Activated CD4-positive, alpha-beta memory T cell treated with anti-CD3 and anti-CD28 coated beads, Interleukin-2, amount 10 ng/mL, durations not matched to agents 7 days and 5 days (primary cell): ENCODE measurements around the gene TEF. TPM values are rescaled to one million over a fixed set of nuclear protein-coding genes. Genes with fewer than 3 reads are reported as not detected.
"Not testable (repeated sequence)": the region's sequence is repeated elsewhere in the genome, so short reads cannot be mapped to it uniquely, and the experiment has no call there.

Experiments used
- CTCF ChIA-PET: fragments of 350-600 bp; sonication (Branson Sonifier 250); formaldehyde crosslinking; loops from one replicate; lab custom pipeline; 2021; ENCODE audit warnings: antibody characterized with exemption, inconsistent platforms; lab: Charles Lee
- POLR2A ChIA-PET: fragments of 350-600 bp; sonication (Branson Sonifier 250); formaldehyde crosslinking; loops from one replicate; lab custom pipeline; 2021; ENCODE audit warnings: antibody characterized with exemption; lab: Charles Lee
- DNase-seq: peaks from one replicate; pipeline ENCODE4 v3.0.0-alpha.2; 2020
- H3K27ac Mint-ChIP-seq: one replicate; pipeline ENCODE4 v1.8.0; 2021; ENCODE audit warnings: mild to moderate bottlenecking, mixed read lengths
- H3K27me3 Mint-ChIP-seq: one replicate; pipeline ENCODE4 v1.8.0; 2021; ENCODE audit warnings: mixed read lengths
- H3K36me3 Mint-ChIP-seq: one replicate; pipeline ENCODE4 v1.8.0; 2021; ENCODE audit warnings: low read depth, mixed read lengths
- H3K4me1 Mint-ChIP-seq: one replicate; pipeline ENCODE4 v1.8.0; 2021; ENCODE audit warnings: mixed read lengths
- H3K4me3 Mint-ChIP-seq: one replicate; pipeline ENCODE4 v1.8.0; 2021; ENCODE audit warnings: mild to moderate bottlenecking, mixed read lengths
- H3K9me3 Mint-ChIP-seq: one replicate; pipeline ENCODE4 v1.8.0; 2021; ENCODE audit warnings: mixed read lengths
- total RNA-seq, 2 experiments: library from RNA; stranded (reverse); gene quantifications; one replicate each; pipeline ENCODE4 v1.2.3, GENCODE V29; 2021

Gene TEF
- total RNA-seq, 2 experiments from 2014 or later: 2.3 to 3.3 TPM

GRCh38 chr22:41417622-41418390 is 36.1 kb downstream of the TEF start:
- ChIA-PET CTCF (interaction anchor here (1.0 to 2.0 kb wide), 2 partner anchors 14 to 51 kb away, joined by 3 to 6 read pairs; partner anchors contain the start of genes ACO2 and PHF5A), POLR2A (interaction anchor here (0.7 to 3.6 kb wide), 4 partner anchors 28 to 466 kb away, joined by 3 to 20 read pairs (median 13); partner anchors contain the start of genes ACO2, PHF5A and TOB2)
- H3K27me3 Mint-ChIP-seq: no peaks in the 10 kb centered on the region
- no peaks in the 10 kb centered on the region for H3K9me3 Mint-ChIP-seq
- no peak for DNase-seq
- H3K27ac Mint-ChIP-seq: no peak overlapping the region
- H3K4me3 Mint-ChIP-seq: no peak overlapping the region
- H3K4me1 Mint-ChIP-seq: peaks cover 15% of the 10 kb centered on the region
- H3K36me3 Mint-ChIP-seq: peaks cover 10% of the 10 kb centered on the region

GRCh38 chr22:41418717-41419116 is 37.0 kb downstream of the TEF start:
- ChIA-PET CTCF (interaction anchor here (1.0 to 2.0 kb wide), 2 partner anchors 15 to 50 kb away, joined by 3 to 6 read pairs; partner anchors contain the start of genes ACO2 and PHF5A), POLR2A (interaction anchor here (0.7 to 3.6 kb wide), 5 partner anchors 19 to 467 kb away, joined by 3 to 20 read pairs (median 11); partner anchors contain the start of genes ACO2, PHF5A and TOB2)
- Mint-ChIP-seq H3K27ac (no peak overlapping the region), H3K9me3 (no peaks in the 10 kb centered on the region), H3K4me1 (peaks cover 15% of the 10 kb centered on the region), H3K27me3 (no peaks in the 10 kb centered on the region), H3K4me3 (no peak overlapping the region), H3K36me3 (peaks cover 8% of the 10 kb centered on the region)
- DNase-seq: no peak

- peaks cover 26% of the 10 kb centered on the region for H3K36me3 Mint-ChIP-seq
Observed at GRCh38 chr22:41425660-41426365, 44.1 kb downstream of the TEF start.

DNA sequence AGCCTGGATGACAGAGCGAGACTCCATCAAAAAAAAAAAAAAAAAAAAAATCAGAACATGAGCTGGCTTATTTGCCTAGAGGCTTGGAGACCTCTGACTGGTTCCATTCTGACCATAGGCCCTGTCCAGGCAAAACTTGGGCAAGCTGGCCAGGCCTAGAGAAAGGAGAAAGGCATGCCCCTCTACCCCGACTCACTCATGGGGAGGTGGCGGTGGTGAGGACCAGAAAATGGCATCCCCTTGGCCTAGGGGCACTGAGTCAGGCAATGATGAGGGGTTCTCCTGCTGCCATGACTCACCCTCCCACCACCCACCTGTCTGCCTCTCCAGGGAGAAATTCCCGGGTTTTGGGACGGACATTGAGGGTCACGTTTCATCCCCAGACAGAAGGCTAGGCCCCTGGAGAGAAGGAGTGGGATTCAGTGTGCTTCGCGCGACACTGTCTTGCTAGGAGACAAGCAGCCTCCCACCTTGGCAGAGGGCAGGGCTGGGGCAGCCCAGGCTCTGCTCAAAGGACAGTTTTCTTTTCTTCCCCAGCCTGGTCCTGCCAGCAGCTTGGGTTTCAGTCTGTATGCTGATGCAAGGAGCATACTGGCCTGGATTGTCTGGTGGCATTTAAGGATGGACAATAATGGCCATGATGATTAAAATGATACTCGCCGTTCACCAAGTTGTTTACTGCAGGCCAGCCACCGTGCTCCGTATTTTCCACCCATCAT is 47.6 kb downstream of the TEF start:
- ChIA-PET CTCF (interaction anchor here (0.7 kb wide), 1 partner anchor 11 kb away, joined by 3 read pairs; no protein-coding TSS in a partner anchor), POLR2A (interaction anchor here (2.0 to 5.8 kb wide), 2 partner anchors 17 to 39 kb away, joined by 5 to 64 read pairs; partner anchors contain the start of genes ACO2, PHF5A and TOB2)
- Mint-ChIP-seq H3K27ac (no peak overlapping the region), H3K27me3 (no peaks in the 10 kb centered on the region), H3K36me3 (peaks cover 35% of the 10 kb centered on the region), H3K9me3 (no peaks in the 10 kb centered on the region), H3K4me1 (peaks cover 14% of the 10 kb centered on the region), H3K4me3 (no peak overlapping the region)
- no peak for DNase-seq

More at GRCh38 chr22:41425660-41426365, 44.1 kb downstream of the TEF start:
- ChIA-PET POLR2A (interaction anchor here (0.8 to 5.8 kb wide), 11 partner anchors 9 to 178 kb away, joined by 3 to 64 read pairs (median 4); partner anchors contain the start of genes ACO2, PHF5A, PMM1 and TEF), CTCF (interaction anchor here (0.7 to 2.0 kb wide), 4 partner anchors 17 to 1478 kb away, joined by 4 to 7 read pairs (median 6); no protein-coding TSS in a partner anchor)
- H3K9me3 Mint-ChIP-seq: no peaks in the 10 kb centered on the region
- peaks cover 14% of the 10 kb centered on the region for H3K4me1 Mint-ChIP-seq
- peak overlapping the region; percentile 82 for H3K27ac Mint-ChIP-seq
- H3K27me3 Mint-ChIP-seq: no peaks in the 10 kb centered on the region
- peak overlapping the region; percentile 14 for H3K4me3 Mint-ChIP-seq
- peak; percentile 77 for DNase-seq

DNA sequence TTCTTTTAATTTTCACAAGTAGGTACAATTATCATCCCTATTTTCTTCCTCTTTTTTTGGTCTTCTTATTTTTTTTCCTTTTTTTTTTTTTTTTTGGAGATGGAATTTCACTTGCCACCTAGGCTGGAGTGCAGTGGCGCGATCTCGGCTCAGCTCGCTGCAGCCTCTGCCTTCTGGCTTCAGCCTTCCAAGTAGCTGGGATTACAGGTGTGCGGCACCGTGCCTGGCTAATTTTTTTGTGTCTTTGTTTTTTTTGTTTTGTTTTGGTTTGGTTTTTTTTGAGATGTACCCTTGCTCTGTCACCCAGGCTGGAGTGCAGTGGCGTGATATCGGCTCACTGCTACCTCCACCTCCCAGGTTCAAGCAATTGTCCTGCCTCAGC is 48.2 kb downstream of the TEF start:
- no peaks in the 10 kb centered on the region for H3K27me3 Mint-ChIP-seq
- H3K9me3 Mint-ChIP-seq: no peaks in the 10 kb centered on the region
- CTCF ChIA-PET: no interaction called here
- H3K27ac Mint-ChIP-seq: no peak overlapping the region
- H3K36me3 Mint-ChIP-seq: peaks cover 38% of the 10 kb centered on the region
- H3K4me3 Mint-ChIP-seq: no peak overlapping the region
- DNase-seq: no peak
- peaks cover 14% of the 10 kb centered on the region for H3K4me1 Mint-ChIP-seq
- POLR2A ChIA-PET: no interaction called here

DNA sequence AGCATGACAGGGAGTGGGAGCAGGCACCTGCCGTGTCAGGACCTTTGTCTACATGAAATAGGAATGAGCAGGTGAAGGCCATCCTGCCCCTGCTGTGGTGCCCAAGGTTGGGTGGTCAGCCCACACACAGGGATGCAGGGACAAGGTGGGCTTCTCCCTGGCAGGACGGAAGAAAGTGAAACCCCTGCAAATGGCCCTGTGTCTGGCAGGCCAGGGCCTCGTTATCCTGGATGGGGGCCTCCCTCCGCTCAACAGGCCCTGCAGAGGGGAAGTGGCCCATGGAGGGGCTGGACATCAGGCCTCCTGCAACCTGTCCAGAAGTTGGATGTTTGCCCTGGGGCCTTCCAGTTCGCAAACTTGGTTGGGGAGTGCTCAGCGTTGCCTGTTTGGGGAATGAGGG is 49.9 kb downstream of the TEF start:
- Mint-ChIP-seq H3K9me3 (no peaks in the 10 kb centered on the region), H3K27ac (no peak overlapping the region), H3K4me1 (peaks cover 4% of the 10 kb centered on the region), H3K4me3 (no peak overlapping the region), H3K27me3 (no peaks in the 10 kb centered on the region), H3K36me3 (peaks cover 44% of the 10 kb centered on the region)
- DNase-seq: no peak
- POLR2A ChIA-PET: interaction anchor here (0.5 kb wide), 1 partner anchor 13 kb away, joined by 3 read pairs; no protein-coding TSS in a partner anchor
- CTCF ChIA-PET: no interaction called here

DNA sequence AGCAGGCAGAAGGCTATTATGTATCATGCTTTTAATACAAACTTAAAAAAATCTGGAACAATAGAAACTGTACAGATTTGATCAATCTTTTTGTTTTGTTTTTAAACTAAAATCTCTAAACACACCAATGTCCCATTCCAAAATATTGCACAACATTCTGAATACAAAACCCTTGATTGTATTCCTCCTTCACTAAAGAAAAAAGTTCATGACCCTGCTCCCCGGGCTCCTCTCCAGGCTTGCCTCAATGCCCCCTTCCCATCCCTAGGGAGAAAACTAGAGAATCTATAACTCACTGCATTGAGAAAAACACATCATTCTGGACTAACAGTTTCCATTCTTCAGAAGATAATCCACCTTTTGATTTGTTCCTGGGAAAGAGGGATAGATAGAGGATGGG is 51.7 kb downstream of the TEF start:
- H3K4me1 Mint-ChIP-seq, H3K27ac Mint-ChIP-seq, DNase-seq, CTCF ChIA-PET, POLR2A ChIA-PET, H3K27me3 Mint-ChIP-seq, H3K9me3 Mint-ChIP-seq, H3K4me3 Mint-ChIP-seq: not testable (repeated sequence)
- H3K36me3 Mint-ChIP-seq: peaks cover 46% of the 10 kb centered on the region

DNA sequence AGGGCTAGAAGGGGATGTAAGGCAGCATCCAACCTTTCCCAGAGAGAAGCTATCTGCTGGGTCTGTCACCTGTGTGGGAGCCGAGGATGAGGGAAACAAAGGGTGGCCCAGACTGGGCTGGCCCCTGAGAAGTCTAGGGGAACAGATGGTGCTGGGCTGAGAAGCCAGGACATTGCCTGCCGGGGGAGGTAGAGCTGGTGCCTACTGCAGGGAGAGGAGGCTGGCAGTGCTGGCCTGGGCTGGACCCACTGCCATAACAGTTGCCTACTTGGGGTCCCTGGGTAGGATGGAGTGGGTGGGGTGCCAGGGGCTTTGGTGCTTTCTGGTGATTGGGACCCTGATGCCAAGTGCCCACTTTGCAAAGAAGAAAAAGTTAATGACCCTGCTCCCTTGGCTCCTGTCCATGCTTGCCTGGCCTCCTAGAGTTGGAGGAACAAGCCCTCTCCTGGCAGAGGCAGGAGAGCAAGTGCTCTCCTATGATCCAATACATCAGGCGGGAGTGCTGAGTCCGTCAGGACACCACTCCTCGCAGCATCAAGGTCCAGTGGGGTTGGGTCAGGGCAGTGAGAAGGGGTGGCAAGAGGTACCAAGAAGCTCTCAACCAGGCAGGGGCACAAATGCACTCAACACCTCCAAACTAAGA is 52.7 kb downstream of the TEF start:
- H3K9me3 Mint-ChIP-seq, CTCF ChIA-PET, H3K4me1 Mint-ChIP-seq, H3K4me3 Mint-ChIP-seq, H3K27me3 Mint-ChIP-seq, DNase-seq: not testable (repeated sequence)
- peak overlapping the region; percentile 59 for H3K27ac Mint-ChIP-seq
- peaks cover 49% of the 10 kb centered on the region for H3K36me3 Mint-ChIP-seq
- POLR2A ChIA-PET: interaction anchor here (1.3 to 3.6 kb wide), 2 partner anchors 8 to 12 kb away, joined by 4 to 28 read pairs; partner anchors contain the start of gene TOB2

- H3K27ac Mint-ChIP-seq: peak overlapping the region; percentile 21
- POLR2A ChIA-PET: interaction anchor here (1.3 to 3.6 kb wide), 2 partner anchors 9 to 10 kb away, joined by 4 to 28 read pairs; partner anchors contain the start of gene TOB2
- no peaks in the 10 kb centered on the region for H3K9me3 Mint-ChIP-seq
- peaks cover 6% of the 10 kb centered on the region for H3K4me1 Mint-ChIP-seq
- no peaks in the 10 kb centered on the region for H3K27me3 Mint-ChIP-seq
- DNase-seq: no peak
- H3K36me3 Mint-ChIP-seq: peaks cover 46% of the 10 kb centered on the region
- no peak overlapping the region for H3K4me3 Mint-ChIP-seq
- CTCF ChIA-PET: no interaction called here
Observed at GRCh38 chr22:41435560-41435959, 53.8 kb downstream of the TEF start.

GRCh38 chr22:41436322-41437113 is 54.8 kb downstream of the TEF start:
- ChIA-PET POLR2A (interaction anchor here (0.8 to 3.6 kb wide), 3 partner anchors 9 to 31 kb away, joined by 3 to 28 read pairs (median 11); partner anchors contain the start of gene TOB2), CTCF (interaction anchor here (2.0 kb wide), 1 partner anchor 33 kb away, joined by 9 read pairs; no protein-coding TSS in a partner anchor)
- H3K27ac Mint-ChIP-seq: peak overlapping the region; percentile 16
- no peak for DNase-seq
- H3K4me3 Mint-ChIP-seq: no peak overlapping the region
- no peaks in the 10 kb centered on the region for H3K27me3 Mint-ChIP-seq
- peaks cover 7% of the 10 kb centered on the region for H3K4me1 Mint-ChIP-seq
- peaks cover 42% of the 10 kb centered on the region for H3K36me3 Mint-ChIP-seq
- no peaks in the 10 kb centered on the region for H3K9me3 Mint-ChIP-seq

GRCh38 chr22:41437198-41437597 is 55.5 kb downstream of the TEF start:
- ChIA-PET CTCF (interaction anchor here (2.0 kb wide), 1 partner anchor 33 kb away, joined by 9 read pairs; no protein-coding TSS in a partner anchor), POLR2A (interaction anchor here (0.8 to 3.6 kb wide), 3 partner anchors 9 to 31 kb away, joined by 3 to 28 read pairs (median 11); partner anchors contain the start of gene TOB2)
- Mint-ChIP-seq H3K4me1 (peaks cover 9% of the 10 kb centered on the region), H3K27ac (peak overlapping the region; percentile 16), H3K4me3 (no peak overlapping the region), H3K27me3 (no peaks in the 10 kb centered on the region), H3K36me3 (peaks cover 39% of the 10 kb centered on the region), H3K9me3 (no peaks in the 10 kb centered on the region)
- no peak for DNase-seq
